KMS-11 (cell line): ENCODE measurements around the gene CDH16.
"Not testable (repeated sequence)": the region's sequence is repeated elsewhere in the genome, so short reads cannot be mapped to it uniquely, and the experiment has no call there.

Experiments
- H2AFZ ChIP-seq: fragments of 200-600 bp; sonication (generic); 2 replicates; pipeline ENCODE4 v1.6.1; 2016; ENCODE audit warnings: antibody characterized with exemption, mixed run types, low read depth
- H3K27ac ChIP-seq: fragments of 200-600 bp; sonication (generic); 2 replicates; pipeline ENCODE4 v1.6.1; 2016; ENCODE audit warnings: mild to moderate bottlenecking, mixed run types
- H3K27me3 ChIP-seq: fragments of 200-600 bp; sonication (generic); 2 replicates; pipeline ENCODE4 v1.6.1; 2017; ENCODE audit warnings: mild to moderate bottlenecking, low read depth, mixed run types, moderate library complexity; ENCODE audit not compliant: insufficient read depth
- H3K36me3 ChIP-seq: fragments of 200-600 bp; sonication (generic); 2 replicates; pipeline ENCODE4 v1.6.1; 2017; ENCODE audit warnings: mild to moderate bottlenecking, mixed run types; ENCODE audit not compliant: insufficient read depth
- H3K4me1 ChIP-seq: fragments of 200-600 bp; sonication (generic); 2 replicates; pipeline ENCODE4 v1.6.1; 2016; ENCODE audit warnings: mild to moderate bottlenecking, low read depth, mixed run types; ENCODE audit not compliant: poor library complexity, severe bottlenecking
- H3K4me2 ChIP-seq: fragments of 200-600 bp; sonication (generic); 2 replicates; pipeline ENCODE4 v1.7.0; 2016; ENCODE audit warnings: mild to moderate bottlenecking, mixed run types
- H3K4me3 ChIP-seq: fragments of 200-600 bp; sonication (generic); IDR thresholded peaks from 2 replicates; pipeline ENCODE4 v1.6.1; 2017; ENCODE audit warnings: low read depth, low read length, mixed read lengths; ENCODE audit not compliant: insufficient read depth
- H3K79me2 ChIP-seq: fragments of 200-600 bp; sonication (generic); 2 replicates; pipeline ENCODE4 v1.6.1; 2016; ENCODE audit warnings: low read depth, mixed run types; ENCODE audit not compliant: insufficient read depth
- H3K9ac ChIP-seq: fragments of 200-600 bp; sonication (generic); 2 replicates; pipeline ENCODE4 v1.6.1; 2016; ENCODE audit warnings: mild to moderate bottlenecking, mixed run types
- H4K20me1 ChIP-seq: fragments of 200-600 bp; sonication (generic); 2 replicates; pipeline ENCODE4 v1.6.1; 2016; ENCODE audit warnings: mild to moderate bottlenecking, mixed run types; ENCODE audit not compliant: insufficient read depth
- CTCF ChIP-seq: fragments of 200-600 bp; sonication (generic); conservative IDR thresholded peaks from 2 replicates; pipeline ENCODE4 v1.6.1; 2017; ENCODE audit warnings: low read depth, mild to moderate bottlenecking, antibody characterized with exemption, low read length, moderate library complexity, mixed read lengths

CDH16 gene

GRCh38 chr16:66960270-66960669 is 41.6 kb upstream of the CDH16 start:
- Histone ChIP-seq H3K4me2 (no peak overlapping the region), H3K27ac (no peak overlapping the region), H3K27me3 (no peaks in the 10 kb centered on the region)

GRCh38 chr16:66959704-66960161 is 41.0 kb upstream of the CDH16 start:
- TF ChIP-seq CTCF = no peak
- Histone ChIP-seq H4K20me1 (no peaks in the 10 kb centered on the region), H3K4me2 (no peak overlapping the region), H3K27me3 (no peaks in the 10 kb centered on the region), H3K4me1 (peaks cover 3% of the 10 kb centered on the region), H3K4me3 (no peak overlapping the region), H3K9ac (no peak overlapping the region), H3K79me2 (no peaks in the 10 kb centered on the region), H3K36me3 (no peaks in the 10 kb centered on the region), H3K27ac (no peak overlapping the region), H2AFZ (no peak overlapping the region; the same call in 1 of the 2 replicates)

More at GRCh38 chr16:66960270-66960669, 41.6 kb upstream of the CDH16 start:
- no peak overlapping the region for H3K4me3 ChIP-seq
- no peaks in the 10 kb centered on the region for H3K79me2 ChIP-seq
- no peak overlapping the region for H2AFZ ChIP-seq
- H4K20me1 ChIP-seq = no peaks in the 10 kb centered on the region
- H3K9ac ChIP-seq = no peak overlapping the region
- H3K4me1 ChIP-seq = peaks cover 3% of the 10 kb centered on the region
- H3K36me3 ChIP-seq = no peaks in the 10 kb centered on the region
- no peak for TF ChIP-seq CTCF

- Histone ChIP-seq H3K9ac (no peak overlapping the region), H3K4me2 (no peak overlapping the region), H3K27me3 (no peaks in the 10 kb centered on the region), H3K4me1 (peaks cover 3% of the 10 kb centered on the region), H3K27ac (no peak overlapping the region), H2AFZ (no peak overlapping the region), H3K4me3 (no peak overlapping the region), H4K20me1 (no peaks in the 10 kb centered on the region), H3K36me3 (no peaks in the 10 kb centered on the region), H3K79me2 (no peaks in the 10 kb centered on the region)
- TF ChIP-seq CTCF = no peak
Measured at GRCh38 chr16:66958857-66959703, 40.4 kb upstream of the CDH16 start.

GRCh38 chr16:66956154-66956457 is 37.4 kb upstream of the CDH16 start:
- not testable (repeated sequence) for H2AFZ ChIP-seq, H3K27ac ChIP-seq, H3K4me2 ChIP-seq, H4K20me1 ChIP-seq, H3K79me2 ChIP-seq, H3K36me3 ChIP-seq, H3K9ac ChIP-seq, H3K4me3 ChIP-seq, H3K4me1 ChIP-seq, H3K27me3 ChIP-seq

- not testable (repeated sequence) for H3K36me3 ChIP-seq, H3K4me1 ChIP-seq, H3K4me3 ChIP-seq, H3K79me2 ChIP-seq, H3K27ac ChIP-seq, H2AFZ ChIP-seq, H3K9ac ChIP-seq, H3K4me2 ChIP-seq, H3K27me3 ChIP-seq, H4K20me1 ChIP-seq
Measured at GRCh38 chr16:66955363-66956153, 36.9 kb upstream of the CDH16 start.
